Mucosa of gallbladder (tissue), 1 donor: ENCODE data around the gene UCP3. TPM values are rescaled to one million over a fixed set of nuclear protein-coding genes. Genes with fewer than 3 reads are reported as not detected.

Experiments
- DNase-seq: peaks from one replicate; pipeline ENCODE4 v3.0.0-alpha.2; 2020; ENCODE audit warnings: low spot score
- total RNA-seq: library from RNA; stranded (reverse); gene quantifications from one replicate; pipeline ENCODE4 v1.2.1, GENCODE V29; 2021
- donor health status: DM: no; HTN: no; CAD: no.

Gene UCP3
- total RNA-seq, 1 donor from 2014 or later: 2.0 TPM

DNA sequence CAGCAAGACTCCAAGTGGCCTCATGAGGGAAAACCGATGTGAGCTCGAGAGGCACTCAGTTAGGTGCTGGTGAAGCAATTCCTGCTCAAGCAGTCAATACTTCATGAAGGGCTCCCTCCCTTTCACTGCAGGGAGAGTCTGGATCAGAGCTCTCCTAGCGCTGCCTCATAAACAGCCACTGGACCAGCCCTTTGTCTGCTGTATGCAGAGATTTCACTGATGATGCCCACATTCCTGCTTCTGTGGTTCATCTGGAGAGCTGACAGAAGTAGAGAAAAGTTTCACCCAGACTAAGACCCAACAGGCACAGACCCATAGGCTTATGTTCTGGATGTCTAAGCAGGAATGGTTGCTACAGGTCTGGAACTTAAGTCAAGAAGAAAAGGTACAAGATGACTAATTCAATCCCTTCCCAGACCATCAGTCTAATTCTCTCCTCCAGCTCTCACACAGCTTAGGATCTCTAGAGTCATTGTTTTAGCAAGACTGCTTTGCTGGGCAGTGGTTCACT, 30.3 kb downstream of the UCP3 start:
- no peak for DNase-seq

DNA sequence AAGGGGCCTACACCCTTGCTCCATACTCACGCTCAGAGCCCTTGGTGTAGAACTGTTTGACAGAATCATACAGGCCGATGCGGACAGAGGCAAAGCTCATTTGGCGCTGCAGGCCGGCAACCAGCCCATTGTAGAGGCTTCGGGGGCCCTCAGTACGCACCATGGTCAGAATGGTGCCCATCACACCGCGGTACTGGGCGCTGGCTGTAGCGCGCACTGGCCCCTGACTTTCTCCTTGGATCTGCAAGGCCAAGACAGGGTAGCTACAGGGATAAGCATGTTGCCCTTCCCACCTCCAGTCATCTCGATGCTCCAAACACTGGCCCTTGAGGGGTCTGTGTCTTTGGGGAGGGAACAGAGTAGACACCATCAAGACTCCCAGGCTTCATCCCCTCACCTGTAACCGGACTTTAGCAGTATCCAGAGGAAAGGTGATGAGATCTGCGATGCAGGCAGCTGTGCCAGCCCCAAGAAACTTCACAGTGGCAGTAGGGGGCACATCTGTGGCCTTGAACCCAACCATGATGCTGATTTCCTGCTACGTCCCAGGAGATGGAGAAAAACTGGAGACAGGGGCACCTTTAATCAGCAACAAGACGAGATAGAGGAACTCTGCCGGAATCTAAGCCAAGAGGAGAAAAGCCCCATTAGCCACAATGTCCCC, 30.9 kb downstream of the UCP3 start:
- DNase-seq: no peak

DNA sequence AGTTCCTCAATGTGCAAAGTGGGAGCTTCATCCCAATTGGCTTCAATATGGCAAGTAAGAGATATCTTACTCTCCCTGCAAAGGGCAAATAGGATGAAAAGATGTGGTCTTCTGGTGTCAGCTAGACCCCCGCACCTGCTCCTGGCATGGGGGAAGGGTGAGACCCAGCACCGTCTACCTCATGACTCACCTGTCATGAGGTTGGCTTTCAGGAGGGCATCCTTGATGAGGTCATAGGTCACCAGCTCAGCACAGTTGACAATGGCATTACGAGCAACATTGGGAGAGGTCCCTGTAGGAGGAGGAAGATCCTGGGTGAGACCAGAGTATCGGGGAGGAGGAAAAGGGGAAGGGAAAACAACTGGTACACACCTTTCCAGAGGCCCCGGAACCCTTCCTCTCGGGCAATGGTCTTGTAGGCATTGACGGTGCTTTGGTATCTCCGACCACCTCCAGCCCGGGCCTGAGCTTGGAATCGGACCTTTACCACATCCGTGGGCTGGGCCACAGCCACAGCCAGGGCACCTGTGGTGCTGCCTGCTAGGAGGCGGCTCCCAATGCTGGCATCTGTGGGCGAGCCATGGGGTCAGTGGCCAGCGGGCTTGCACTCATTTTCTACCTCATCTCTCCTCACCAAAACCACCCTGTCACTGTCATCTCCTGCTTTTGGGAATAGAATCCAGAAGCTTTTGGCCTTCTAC, 32.3 kb downstream of the UCP3 start:
- no peak for DNase-seq

DNA sequence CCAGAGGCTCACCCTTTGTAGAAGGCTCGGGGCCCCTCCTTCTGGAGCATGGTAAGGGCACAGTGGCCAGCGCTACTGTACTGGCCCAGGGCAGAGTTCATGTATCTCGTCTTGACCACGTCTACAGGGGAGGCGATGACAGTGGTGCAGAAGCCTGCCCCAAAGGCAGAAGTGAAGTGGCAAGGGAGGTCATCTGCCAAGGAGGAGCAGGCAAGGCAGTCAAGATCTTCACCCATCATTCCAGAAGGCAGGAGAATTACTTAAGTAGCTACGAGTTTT, 33.5 kb downstream of the UCP3 start:
- DNase-seq: no peak

DNA sequence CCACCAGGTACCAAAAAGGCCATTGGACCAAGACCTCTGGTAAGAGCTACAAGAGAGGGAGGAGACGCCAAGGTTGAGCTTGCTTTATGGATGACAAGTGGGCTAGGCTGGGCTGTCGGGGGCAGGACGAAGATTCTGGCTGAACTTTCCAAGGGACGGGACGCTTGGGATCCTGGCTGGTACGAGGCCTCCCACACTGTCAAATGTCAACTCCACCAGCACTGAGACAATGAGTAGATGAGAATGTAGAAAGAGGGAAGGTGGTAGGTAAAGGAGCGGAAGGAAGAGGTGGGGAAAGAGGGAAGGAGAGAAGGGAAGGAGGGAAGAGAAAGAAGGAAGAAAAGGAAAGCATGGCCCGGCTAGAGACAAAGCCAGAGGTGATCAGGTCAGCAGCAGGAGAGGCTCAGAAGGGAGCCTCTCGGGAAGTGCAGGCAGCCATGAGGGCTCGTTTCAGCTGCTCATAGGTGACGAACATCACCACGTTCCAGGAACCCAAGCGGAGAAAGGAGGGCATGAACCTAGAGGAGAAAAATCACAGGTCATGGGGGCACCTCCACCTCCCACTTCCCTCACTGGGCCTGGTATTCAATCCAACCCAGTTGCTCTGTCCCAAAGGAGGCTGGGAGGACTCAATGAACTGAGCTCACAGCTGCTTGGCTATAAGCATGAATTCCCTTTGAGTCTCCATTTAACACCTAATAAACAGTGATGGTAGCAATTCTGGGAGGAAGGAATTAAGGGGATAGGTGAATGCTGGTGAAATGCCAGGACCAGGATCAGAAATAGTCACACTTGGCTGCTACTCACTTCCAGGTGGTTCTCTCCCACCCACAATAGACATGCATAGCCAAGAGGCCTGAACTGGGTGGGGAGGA, 34.0 kb downstream of the UCP3 start:
- no peak for DNase-seq

DNA sequence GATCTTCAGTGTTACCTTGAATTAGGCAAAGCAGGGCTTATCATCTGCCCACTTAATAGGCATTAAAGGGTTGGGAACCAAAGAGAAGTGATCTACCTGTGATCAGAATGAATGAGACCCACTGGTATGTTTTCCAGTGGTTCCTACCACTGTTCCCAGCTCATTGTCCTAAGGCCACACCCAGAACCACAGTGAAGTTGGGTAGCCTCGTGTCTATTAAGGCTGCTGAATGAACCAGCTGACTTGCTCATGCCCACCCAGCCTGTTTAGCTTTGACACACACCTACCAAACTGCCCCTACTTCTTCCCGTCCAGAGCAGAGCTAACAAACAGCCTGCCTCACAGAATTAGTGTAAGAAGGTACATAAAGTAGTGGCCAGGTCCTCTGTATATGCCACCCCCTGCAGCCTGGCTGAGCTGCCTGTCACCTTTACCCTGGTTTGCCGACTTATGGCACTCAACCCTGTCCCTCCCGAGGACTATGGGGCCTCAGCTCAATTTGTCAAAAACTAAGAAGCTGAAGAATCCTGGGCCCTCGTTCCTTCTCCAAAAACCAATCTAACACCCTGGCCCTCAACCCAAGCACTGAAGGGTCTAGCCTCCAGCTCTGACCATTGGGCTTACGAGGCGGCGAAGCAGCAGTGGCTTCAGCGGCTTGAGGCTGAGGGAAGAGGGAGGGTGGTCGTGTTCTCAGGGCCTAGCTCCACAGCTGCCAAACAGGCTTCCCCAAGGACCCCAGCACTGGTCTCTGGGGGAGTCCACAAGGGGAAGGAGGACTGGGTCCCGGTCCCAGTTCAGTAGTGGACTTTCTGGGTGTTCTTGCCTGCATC, 36.0 kb downstream of the UCP3 start:
- DNase-seq: no peak

DNA sequence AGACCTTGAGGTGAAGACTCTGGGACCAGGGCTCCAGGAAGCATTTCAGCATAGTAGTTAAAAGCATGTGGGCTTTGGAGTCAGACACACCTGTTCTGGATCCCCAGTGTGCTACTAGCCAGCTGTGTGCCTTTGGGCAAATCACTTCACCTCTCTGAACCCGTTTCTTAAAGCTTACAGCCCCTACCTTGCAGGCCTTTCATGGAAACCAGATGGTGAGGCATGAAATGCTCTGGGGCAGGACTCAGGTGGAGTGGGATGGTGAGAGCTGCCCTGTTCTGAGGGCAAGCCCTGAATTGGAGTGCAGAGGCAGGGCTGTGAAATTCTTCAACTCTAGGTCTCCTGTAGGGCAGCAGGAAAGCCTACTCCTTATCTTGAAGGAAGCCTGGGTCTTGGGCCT, 36.7 kb downstream of the UCP3 start:
- no peak for DNase-seq

DNA sequence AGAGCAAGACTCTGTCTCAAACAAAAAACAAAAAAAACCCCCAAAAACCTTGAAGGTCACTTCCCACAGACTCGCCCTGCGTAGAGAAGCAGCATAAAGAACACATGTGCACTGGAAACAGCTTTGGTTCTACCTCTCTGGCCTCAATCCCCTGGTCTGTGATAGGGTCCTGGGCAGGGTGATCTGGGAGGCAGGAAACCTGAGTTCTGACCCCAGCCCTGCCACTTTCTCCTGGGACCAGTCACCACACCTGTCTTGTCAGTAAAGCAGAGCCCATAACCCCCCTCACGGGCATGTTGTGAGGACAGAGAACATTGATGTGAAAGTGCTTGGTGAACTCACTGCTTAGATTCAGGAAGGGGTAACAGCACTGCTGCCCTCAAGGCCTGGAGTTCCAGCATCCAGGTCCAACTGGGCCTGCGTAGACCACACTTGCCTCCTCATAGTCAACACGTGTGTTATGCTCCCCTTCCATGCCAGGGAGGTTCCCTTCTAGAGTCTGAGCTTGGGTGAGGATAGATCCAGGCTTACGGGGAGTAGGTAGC, 37.6 kb downstream of the UCP3 start:
- no peak for DNase-seq

DNA sequence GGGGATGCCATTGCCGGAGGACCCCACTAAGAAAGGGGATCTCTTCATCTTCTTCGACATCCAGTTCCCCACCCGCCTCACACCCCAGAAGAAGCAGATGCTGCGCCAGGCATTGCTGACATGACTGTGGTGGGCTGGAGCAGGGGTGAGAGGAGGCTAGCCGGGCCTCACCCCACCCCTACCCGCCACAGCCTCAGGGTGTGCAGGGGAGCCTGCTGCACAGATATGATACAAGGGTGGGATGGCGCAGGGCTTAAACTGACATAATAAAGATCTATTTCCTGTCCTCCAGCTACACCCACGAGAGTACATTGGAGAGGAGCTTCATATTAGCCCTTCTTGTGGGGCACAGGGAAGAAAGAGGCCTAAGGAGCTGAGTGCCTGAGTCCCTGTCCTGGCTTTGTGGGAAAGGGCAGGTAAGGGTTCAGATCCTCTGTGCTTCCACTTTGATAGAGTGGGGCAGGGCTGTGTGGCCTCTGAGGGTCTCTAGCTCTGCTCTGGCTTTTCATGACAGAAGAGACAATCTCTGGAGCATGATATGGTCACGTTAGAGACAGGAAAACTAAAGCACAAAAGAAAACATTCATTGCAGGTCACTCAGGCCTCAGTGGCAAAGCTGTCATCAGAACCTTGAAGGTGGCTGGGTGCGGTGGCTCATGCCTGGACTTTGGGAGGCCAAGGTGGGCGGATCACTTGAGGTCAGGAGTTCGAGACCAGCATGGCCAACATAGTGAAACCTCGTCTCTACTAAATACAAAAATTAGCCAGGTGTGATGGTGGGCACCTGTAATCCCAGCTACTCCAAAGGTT, 38.7 kb downstream of the UCP3 start:
- no peak for DNase-seq

DNA sequence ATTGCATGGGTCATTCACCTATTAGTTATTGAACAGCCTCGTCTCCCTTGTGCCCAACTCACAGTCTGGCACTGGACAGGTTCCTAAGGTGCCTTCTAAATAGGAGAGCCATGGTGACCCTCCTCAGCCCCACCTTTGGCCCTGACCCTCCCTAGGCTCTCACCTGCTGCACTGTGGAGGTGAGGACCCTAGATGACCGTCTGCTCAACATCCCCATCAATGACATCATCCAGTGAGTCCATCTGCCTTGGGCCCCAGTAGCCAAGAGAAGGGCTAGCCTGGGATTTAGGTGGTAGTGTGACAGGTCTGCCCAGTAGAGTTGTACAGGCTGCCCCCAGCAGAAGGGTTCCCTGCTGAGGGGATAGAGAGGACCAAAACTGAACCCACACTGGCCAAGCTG, 39.8 kb downstream of the UCP3 start:
- no peak for DNase-seq

DNA sequence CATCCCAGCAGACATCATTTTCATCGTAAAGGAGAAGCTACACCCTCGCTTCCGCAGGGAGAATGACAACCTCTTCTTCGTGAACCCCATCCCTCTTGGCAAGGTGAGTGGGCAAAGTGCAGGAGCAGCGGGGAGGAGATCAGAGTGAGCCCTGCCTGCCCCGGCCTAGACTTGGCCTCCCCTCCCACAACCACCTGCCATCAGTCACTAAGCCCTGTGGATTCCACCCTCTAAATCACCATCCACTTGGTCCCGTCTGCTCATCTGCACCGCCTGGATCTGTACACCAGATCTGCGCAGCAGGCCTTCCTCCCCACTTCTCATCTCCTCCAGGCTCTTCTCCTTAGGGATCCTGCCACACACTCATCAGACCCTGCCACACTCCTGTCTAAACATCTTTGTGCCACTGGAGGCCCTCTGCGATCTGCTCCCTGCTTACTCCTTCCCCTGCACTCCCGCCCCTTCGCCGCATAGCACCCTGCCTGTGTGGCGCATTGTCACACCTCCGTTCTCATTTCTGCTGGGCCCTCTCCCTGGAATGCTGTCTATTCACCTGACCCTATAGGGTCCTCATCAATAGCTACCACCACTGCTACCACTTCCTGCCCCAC, 40.4 kb downstream of the UCP3 start:
- DNase-seq: no peak

DNA sequence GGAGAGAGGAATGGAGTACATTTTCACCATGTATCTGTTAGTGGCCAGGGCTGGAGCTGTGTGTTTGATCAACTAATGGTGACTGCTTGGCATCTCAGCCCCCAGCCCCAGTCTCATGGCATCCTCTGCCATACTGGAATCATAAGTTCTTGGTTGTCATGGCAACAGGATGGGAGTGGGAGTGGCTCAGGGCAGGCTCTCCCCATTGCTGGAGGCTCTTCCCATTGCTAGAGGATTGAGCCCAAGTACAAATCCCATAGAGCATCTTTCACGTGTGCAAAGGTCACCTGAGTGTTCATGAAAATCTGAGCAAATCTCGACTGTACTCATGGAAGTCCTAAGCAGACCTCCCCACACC, 43.1 kb downstream of the UCP3 start:
- no peak for DNase-seq

DNA sequence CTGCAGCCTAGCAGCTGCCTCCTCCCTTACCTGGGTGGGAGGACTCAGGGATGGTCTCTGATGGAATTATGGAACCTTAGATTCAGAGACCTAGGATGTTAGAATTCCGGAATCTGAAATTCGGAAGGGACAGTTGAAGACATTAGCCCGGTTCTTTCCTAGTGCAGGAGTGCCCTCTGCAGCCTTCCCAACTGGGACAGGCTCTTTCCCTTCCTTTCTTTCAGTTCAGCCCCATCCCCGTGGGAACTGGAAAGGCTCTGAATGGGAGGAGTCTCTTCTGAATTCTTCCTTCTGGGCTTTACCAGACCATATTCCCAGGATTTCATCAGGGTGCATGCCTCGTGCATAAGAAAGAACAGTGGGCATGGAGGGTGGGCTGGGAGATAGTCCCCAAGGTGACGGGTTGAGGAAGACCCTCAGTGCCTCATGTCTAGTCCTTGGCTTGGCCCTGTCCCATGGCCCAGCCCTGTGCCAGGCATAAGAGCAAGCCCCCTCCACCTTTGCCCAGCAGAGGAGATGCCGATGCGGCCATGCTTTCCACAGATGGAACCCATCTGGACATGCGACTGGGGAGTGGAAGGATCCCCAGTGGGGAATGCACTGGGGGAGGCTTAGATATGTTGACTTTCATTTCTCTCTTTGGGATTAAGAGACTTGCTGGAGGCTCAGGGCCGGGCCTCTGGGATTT, 43.7 kb downstream of the UCP3 start:
- no peak for DNase-seq

DNA sequence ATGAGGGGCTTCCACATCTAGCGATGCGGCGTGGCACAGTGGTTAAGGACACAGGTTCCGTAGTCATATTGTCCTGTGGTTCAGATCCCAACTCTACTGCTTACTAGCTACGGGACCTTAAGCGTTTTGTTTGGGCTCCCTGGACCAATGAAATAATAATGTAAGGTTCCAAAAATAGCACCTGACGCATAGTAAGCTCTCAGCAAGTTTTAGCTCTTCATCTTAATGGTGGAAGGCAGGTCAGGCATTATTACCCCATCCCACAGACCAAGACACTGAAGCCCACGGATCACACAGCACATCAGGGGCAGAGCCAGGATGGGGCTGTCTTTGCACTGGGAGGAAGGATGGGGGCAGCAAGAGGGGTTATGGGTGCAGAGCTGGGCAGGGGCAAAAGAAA, 45.0 kb downstream of the UCP3 start:
- no peak for DNase-seq

DNA sequence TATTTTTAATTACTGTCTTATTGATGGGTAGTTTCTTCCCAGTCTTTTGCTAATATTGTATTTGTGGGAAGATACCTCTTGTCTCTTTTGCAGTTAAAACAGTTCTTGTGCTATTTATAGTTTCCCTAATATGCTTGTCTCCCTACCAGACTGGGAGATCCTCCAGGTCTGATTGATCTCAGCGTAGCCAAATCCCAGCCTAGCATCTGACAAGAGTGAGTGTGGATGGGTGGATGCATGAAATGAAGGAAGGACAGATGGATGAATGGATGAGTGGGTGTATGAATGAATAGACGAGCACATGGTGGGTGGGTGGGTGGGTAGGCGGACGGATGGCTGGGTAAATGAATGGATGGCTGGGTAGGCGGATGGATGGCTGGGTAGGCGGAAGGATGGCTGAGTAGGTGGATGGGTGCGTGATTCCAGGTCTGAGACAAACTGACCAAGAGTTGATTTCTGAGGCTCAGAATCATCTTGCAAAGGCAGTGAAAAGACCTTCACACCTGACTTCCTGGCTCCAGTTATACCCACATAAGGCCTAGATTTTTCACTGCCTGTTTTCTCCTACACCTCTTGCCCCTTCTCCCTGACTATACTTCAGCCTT, 46.7 kb downstream of the UCP3 start:
- no peak for DNase-seq

DNA sequence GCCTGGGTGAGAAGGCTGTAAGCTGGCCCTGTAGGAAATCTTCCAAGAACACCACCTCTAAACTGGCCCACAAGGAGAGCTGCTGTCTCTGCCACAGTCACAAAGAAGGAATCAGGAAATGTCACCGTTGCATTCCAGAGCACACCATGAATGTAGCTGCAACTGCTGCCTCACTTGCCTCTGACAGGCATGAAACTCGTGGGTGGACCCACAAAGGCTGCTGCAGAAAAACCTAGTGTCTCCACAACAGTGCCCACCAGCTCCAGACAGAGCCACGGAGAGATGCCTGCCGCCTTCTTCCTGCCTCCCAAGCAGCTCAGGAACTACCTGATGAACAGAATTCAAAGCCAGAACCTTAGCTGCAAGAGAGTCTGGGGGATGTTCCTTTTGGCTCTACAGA, 47.6 kb downstream of the UCP3 start:
- no peak for DNase-seq

DNA sequence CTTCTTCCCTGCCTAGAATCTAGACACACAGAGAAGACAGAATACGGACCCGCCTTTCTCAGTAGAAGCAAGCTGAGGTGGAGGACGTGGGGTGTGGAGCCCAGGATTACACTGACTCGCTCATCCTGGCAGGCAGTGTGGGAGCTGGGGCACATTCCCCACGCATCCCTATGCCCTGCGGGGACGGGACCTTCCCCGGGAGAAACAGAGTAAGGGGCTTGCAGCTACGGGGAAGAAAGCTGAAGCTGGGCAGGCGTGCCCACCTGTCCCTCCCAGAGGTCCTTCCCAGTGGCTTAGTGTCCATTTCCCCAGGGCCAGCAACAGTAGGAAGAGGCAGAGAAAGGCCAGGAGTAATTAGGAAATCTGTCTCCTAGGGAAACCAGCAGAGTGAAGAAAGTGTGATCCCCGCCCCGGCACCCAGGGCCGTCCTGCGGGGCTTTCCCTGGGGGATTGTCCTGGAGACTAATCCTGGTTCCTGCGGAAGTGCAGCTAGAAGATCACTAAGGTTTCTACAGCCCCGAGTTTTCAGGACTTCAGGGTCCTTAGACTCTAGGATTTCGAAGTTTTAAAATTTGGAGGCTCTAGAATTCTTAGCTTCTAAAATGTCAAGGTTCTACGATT, 50.3 kb downstream of the UCP3 start:
- no peak for DNase-seq

DNA sequence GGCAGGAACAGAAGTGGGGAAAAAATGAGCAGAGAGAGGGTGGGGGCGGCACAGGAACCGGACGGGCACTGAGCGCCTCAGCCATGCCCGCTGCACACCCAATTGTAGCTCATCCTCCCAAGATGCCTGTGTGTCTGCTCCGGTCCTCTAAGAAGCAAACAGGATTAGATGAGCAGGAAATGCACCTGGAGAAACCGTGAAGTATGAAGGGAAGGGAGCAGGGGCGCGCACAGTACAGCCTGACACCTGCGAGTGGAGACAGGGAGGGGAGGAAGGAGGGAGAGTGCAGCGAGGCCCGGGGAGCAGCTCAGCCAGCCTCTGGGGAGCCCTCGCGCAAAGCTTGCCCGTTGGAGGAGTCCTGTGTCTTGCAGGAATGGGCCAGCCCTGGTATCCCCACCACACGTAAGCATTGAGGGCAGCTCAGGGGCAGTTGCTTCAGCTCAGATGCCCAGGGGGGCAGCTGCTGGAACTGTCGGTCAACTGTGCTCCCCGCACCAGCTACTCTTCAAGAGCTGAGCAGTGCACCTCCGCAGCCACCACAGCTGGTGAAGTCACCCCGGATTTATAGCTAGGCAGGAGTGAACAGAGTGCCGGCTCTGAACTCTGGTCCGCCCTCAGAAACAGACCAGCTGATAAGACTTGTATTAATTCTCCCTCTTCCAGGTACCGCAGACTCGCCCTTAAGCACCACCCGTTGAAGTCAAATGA, 51.1 kb downstream of the UCP3 start:
- DNase-seq: no peak
